ENCODE results near the gene CCL20. TPM values are rescaled to one million over a fixed set of nuclear protein-coding genes. Genes with fewer than 3 reads are reported as not detected.

Gene CCL20
- total and polyA plus RNA-seq, 8 donors = 1.8 to 75.8 (median 11.6) TPM; not detected in 2

GRCh38 chr2:227805578-227805977 is 8.1 kb upstream of the CCL20 start:
- Histone ChIP-seq H3K36me3 (no peaks in the 10 kb centered on the region), H3K27ac (no peak overlapping the region), H3K4me3 (no peak overlapping the region), H3K4me1 (no peaks in the 10 kb centered on the region), H3K27me3 (no peaks in the 10 kb centered on the region), H3K9me3 (no peaks in the 10 kb centered on the region)
- WGBS, 5 donors = 65 to 85% (median 82%) methylated on average over 15 of the region's 15 CpGs
- TF ChIP-seq POLR2A (IDR thresholded peaks at IDR 0.05) (no peak), POLR2AphosphoS5 (IDR thresholded peaks at IDR 0.05) (no peak), CTCF (IDR thresholded peaks at IDR 0.05) (no peak), EP300 (IDR thresholded peaks at IDR 0.05) (no peak)
- intact Hi-C loops (cut with DNase I; ENCODE audit: low total_unique reads) = no loop called here
- no peak for DNase-seq

DNA sequence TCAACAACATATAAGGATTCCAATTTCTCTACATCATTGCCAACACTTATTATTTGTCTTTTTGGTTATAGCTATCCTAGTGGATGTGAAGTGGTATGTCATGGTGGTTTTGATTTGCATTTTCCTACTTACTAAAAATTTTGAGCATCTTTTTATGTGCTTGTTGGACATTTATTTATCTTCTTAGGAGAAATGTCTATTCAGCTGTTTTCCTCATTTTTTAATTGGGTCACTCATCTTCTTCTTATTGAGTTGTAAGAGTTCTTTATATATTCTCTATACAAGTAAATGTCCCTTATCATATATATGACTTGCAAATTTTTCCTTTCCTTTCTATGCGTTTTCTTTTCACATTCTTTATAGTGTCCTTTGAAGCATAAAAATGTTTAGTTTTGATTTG is 4.7 kb upstream of the CCL20 start:
- no peak for DNase-seq
- TF ChIP-seq POLR2AphosphoS5 (IDR thresholded peaks at IDR 0.05) (no peak), CTCF (IDR thresholded peaks at IDR 0.05) (no peak), POLR2A (IDR thresholded peaks at IDR 0.05) (no peak), EP300 (IDR thresholded peaks at IDR 0.05) (no peak)
- H3K4me1 ChIP-seq = peaks cover 0 to 8% (median 0%) of the 10 kb centered on the region in 4 donors
- no peak overlapping the region for H3K4me3 ChIP-seq
- no peaks in the 10 kb centered on the region for H3K9me3 ChIP-seq
- no peak overlapping the region for H3K27ac ChIP-seq
- WGBS, 5 donors = 90 to 92% (median 92%) methylated on average over 1 of the region's 1 CpG
- no peaks in the 10 kb centered on the region for H3K36me3 ChIP-seq
- H3K27me3 ChIP-seq = no peaks in the 10 kb centered on the region
- intact Hi-C loops (cut with DNase I; ENCODE audit: low total_unique reads) = no loop called here

GRCh38 chr2:227812001-227812400 is 1.6 kb upstream of the CCL20 start:
- H3K4me3 ChIP-seq = no peak overlapping the region
- H3K27me3 ChIP-seq = no peaks in the 10 kb centered on the region
- TF ChIP-seq POLR2A (IDR thresholded peaks at IDR 0.05) (no peak), EP300 (IDR thresholded peaks at IDR 0.05) (no peak), POLR2AphosphoS5 (IDR thresholded peaks at IDR 0.05) (no peak), CTCF (IDR thresholded peaks at IDR 0.05) (no peak)
- no peak overlapping the region for H3K27ac ChIP-seq
- H3K36me3 ChIP-seq = no peaks in the 10 kb centered on the region
- H3K9me3 ChIP-seq = no peaks in the 10 kb centered on the region
- intact Hi-C loops (cut with DNase I; ENCODE audit: low total_unique reads) = no loop called here
- H3K4me1 ChIP-seq = peaks cover 0 to 8% (median 0%) of the 10 kb centered on the region in 4 donors
- DNase-seq = no peak
- 67 to 84% (median 83%) methylated on average over 4 of the region's 4 CpGs for WGBS, 5 donors

DNA sequence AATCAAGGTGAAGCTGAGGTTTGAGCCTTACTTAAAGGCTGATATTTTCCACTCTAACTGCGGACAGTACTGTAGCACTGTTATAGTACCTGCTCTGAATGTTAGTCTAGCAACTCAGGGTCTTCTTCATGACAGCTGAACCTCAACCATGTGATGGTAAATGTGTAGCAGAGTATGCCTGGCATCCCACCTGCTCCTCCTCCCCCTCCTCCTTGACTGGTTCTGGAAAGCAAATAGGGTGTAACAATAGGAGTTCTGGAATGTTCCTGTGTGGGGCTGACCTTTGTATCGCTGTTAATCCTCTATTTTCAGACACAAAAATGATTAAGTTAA is 447 bp upstream of the CCL20 start:
- WGBS, 5 donors = 57 to 74% (median 65%) methylated on average over 2 of the region's 2 CpGs

More for the DNA sequence above, 447 bp upstream of the CCL20 start:
- Histone ChIP-seq H3K4me1 (peaks cover 0 to 16% (median 2%) of the 10 kb centered on the region in 4 donors), H3K27me3 (no peaks in the 10 kb centered on the region), H3K9me3 (no peaks in the 10 kb centered on the region), H3K36me3 (no peaks in the 10 kb centered on the region), H3K4me3 (no peak overlapping the region), H3K27ac (no peak overlapping the region)
- DNase-seq = no peak
- intact Hi-C loops (cut with DNase I; ENCODE audit: low total_unique reads) = no loop called here
- no peak for TF ChIP-seq POLR2AphosphoS5 (IDR thresholded peaks at IDR 0.05)
- no peak for TF ChIP-seq POLR2A (IDR thresholded peaks at IDR 0.05)
- no peak for TF ChIP-seq EP300 (IDR thresholded peaks at IDR 0.05)
- no peak for TF ChIP-seq CTCF (IDR thresholded peaks at IDR 0.05)
